Fibroblast of lung (primary cell): ENCODE results near the gene SLC22A12. TPM values are rescaled to one million over a fixed set of nuclear protein-coding genes. Genes with fewer than 3 reads are reported as not detected.

Experiments
- DNase-seq, 2 donors: peaks; one replicate each; pipeline versions ENCODE4 v3.0.0 to v3.0.0-alpha.2; 2010; ENCODE audit warnings: low read depth in 2 of 2
- H2AFZ ChIP-seq: 2 replicates; pipeline ENCODE4 v1.5.1; 2012; ENCODE audit warnings: low read length, control low read depth, inconsistent platforms
- H3K27ac ChIP-seq: 2 replicates; pipeline ENCODE4 v1.5.1; 2011; ENCODE audit warnings: low read length, control low read depth; ENCODE audit not compliant: insufficient read depth
- H3K27me3 ChIP-seq: 2 replicates; pipeline ENCODE4 v1.5.1; 2011; ENCODE audit warnings: mild to moderate bottlenecking, low read length; ENCODE audit not compliant: control insufficient read depth, insufficient read depth
- H3K36me3 ChIP-seq: 2 replicates; pipeline ENCODE4 v1.5.1; 2011; ENCODE audit warnings: low read length; ENCODE audit not compliant: control insufficient read depth, insufficient read depth
- H3K4me1 ChIP-seq: 2 replicates; pipeline ENCODE4 v1.5.1; 2011; ENCODE audit warnings: low read length; ENCODE audit not compliant: control insufficient read depth, insufficient read depth; ENCODE audit errors: extremely low read depth
- H3K4me2 ChIP-seq: 2 replicates; pipeline ENCODE4 v1.5.1; 2011; ENCODE audit warnings: low read length, control low read depth; ENCODE audit not compliant: insufficient read depth; ENCODE audit errors: extremely low read depth
- H3K4me3 ChIP-seq, 4 experiments: fragments of 200-600 bp in 1 of 4; sonication (generic) in 1 of 4; replicated peaks in 1 of 4; 2 replicates each; pipeline ENCODE4 v1.5.1; 2011 to 2016; ENCODE audit warnings: low read length in 4 of 4, low read depth in 3 of 4, mild to moderate bottlenecking in 3 of 4, control low read depth in 2 of 4, inconsistent platforms in 1 of 4, mixed read lengths in 1 of 4; ENCODE audit not compliant: insufficient read depth in 1 of 4; ENCODE audit errors: control extremely low read depth in 1 of 4
- H3K79me2 ChIP-seq: 2 replicates; pipeline ENCODE4 v1.5.1; 2012; ENCODE audit warnings: mild to moderate bottlenecking, low read length, inconsistent platforms; ENCODE audit not compliant: control insufficient read depth, insufficient read depth
- H3K9ac ChIP-seq: 2 replicates; pipeline ENCODE4 v1.5.1; 2011; ENCODE audit warnings: mild to moderate bottlenecking, low read length, control low read depth; ENCODE audit not compliant: insufficient read depth
- H3K9me3 ChIP-seq: 2 replicates; pipeline ENCODE4 v1.5.1; 2012; ENCODE audit warnings: low read depth, low read length; ENCODE audit not compliant: control insufficient read depth, insufficient read depth
- H4K20me1 ChIP-seq: 2 replicates; pipeline ENCODE4 v1.5.1; 2011; ENCODE audit warnings: low read length; ENCODE audit not compliant: control insufficient read depth, insufficient read depth; ENCODE audit errors: extremely low read depth
- EZH2 ChIP-seq: IDR thresholded peaks from 2 replicates; pipeline ENCODE4 v1.5.1; 2012; ENCODE audit warnings: low read length, control low read depth, mild to moderate bottlenecking; ENCODE audit errors: missing control alignments
- polyA plus RNA-seq, 2 donors: library from polyadenylated mRNA; depleted of rRNA in 1 of 2; stranded (reverse) in 1 of 2; unstranded in 1 of 2; fragments of >200 nt; gene quantifications; 2 replicates each; pipeline ENCODE4 v1.2.1, GENCODE V29; 2011 to 2012; ENCODE audit warnings: missing spikeins in 1 of 2
- total RNA-seq: library from RNA; depleted of rRNA; stranded (reverse); fragments of >200 nt; gene quantifications from 2 replicates; pipeline ENCODE4 v1.2.1, GENCODE V29; 2014
- TF ChIP-seq, protein P1 (sequence below), 2 donors: IDR thresholded peaks in 1 of 2; conservative IDR thresholded peaks in 1 of 2; 1 replicate in 1 of 2; 2 replicates in 1 of 2; pipeline ENCODE4 v1.5.1; 2011 to 2012; ENCODE audit warnings: low read length in 2 of 2, control low read depth in 1 of 2, inconsistent platforms in 1 of 2, low read depth in 1 of 2, mild to moderate bottlenecking in 1 of 2

SLC22A12 gene
- total and polyA plus RNA-seq, 2 donors (not counting 1 experiment from before 2014, with no cell fraction given) = not detected

GRCh38 chr11:64648551-64648950 lies 57.5 kb downstream of the SLC22A12 start:
- Histone ChIP-seq H3K27me3 (peaks cover 28% of the 10 kb centered on the region), H3K27ac (no peak overlapping the region), H3K4me3 (no peak overlapping the region), H3K4me2 (no peak overlapping the region), H3K9ac (no peak overlapping the region), H3K36me3 (no peaks in the 10 kb centered on the region), H3K4me1 (no peaks in the 10 kb centered on the region), H4K20me1 (no peaks in the 10 kb centered on the region), H3K79me2 (no peaks in the 10 kb centered on the region), H3K9me3 (no peaks in the 10 kb centered on the region), H2AFZ (no peak overlapping the region)
- TF ChIP-seq, protein P1, sequence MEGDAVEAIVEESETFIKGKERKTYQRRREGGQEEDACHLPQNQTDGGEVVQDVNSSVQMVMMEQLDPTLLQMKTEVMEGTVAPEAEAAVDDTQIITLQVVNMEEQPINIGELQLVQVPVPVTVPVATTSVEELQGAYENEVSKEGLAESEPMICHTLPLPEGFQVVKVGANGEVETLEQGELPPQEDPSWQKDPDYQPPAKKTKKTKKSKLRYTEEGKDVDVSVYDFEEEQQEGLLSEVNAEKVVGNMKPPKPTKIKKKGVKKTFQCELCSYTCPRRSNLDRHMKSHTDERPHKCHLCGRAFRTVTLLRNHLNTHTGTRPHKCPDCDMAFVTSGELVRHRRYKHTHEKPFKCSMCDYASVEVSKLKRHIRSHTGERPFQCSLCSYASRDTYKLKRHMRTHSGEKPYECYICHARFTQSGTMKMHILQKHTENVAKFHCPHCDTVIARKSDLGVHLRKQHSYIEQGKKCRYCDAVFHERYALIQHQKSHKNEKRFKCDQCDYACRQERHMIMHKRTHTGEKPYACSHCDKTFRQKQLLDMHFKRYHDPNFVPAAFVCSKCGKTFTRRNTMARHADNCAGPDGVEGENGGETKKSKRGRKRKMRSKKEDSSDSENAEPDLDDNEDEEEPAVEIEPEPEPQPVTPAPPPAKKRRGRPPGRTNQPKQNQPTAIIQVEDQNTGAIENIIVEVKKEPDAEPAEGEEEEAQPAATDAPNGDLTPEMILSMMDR (conservative IDR thresholded peaks at IDR 0.05 in 1 of 2, IDR thresholded peaks at IDR 0.05 in 1 of 2; ENCODE audit: low read depth in 1 of 2, low read length in 2 of 2) = no peak
- TF ChIP-seq EZH2 = no peak
- no peak for DNase-seq

DNA sequence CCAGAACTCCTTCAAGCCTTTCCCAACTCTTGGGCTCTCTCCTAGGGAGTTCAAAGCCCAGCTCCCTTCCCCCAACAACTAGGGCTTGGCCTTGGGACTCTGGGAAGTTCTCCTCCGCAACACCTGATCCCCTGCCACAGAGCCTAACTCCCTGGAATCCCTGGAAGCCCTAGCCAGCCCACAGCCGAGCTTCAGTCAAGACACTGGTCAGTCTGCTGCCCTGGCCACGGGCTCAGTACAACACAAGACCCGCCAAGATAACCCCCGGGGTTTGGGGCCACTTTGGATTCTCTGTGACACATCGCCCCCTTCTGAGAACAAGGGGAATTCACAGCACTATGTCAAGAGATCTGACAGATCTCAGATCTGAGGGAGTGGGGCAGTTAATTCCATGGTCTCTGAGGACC lies 58.3 kb downstream of the SLC22A12 start:
- H3K79me2 ChIP-seq = no peaks in the 10 kb centered on the region
- peak in 1 of 2 donors; percentile 7 for DNase-seq
- TF ChIP-seq EZH2 = no peak
- TF ChIP-seq, protein P1 (conservative IDR thresholded peaks at IDR 0.05 in 1 of 2, IDR thresholded peaks at IDR 0.05 in 1 of 2; ENCODE audit: low read depth in 1 of 2, low read length in 2 of 2) = peak; percentile 22 to 40
- no peaks in the 10 kb centered on the region for H3K9me3 ChIP-seq
- H3K36me3 ChIP-seq = no peaks in the 10 kb centered on the region
- no peak overlapping the region for H3K4me2 ChIP-seq
- no peak overlapping the region for H3K9ac ChIP-seq
- H2AFZ ChIP-seq = no peak overlapping the region
- H3K27me3 ChIP-seq = peaks cover 21% of the 10 kb centered on the region
- no peaks in the 10 kb centered on the region for H4K20me1 ChIP-seq
- no peak overlapping the region for H3K4me3 ChIP-seq
- no peaks in the 10 kb centered on the region for H3K4me1 ChIP-seq
- H3K27ac ChIP-seq = no peak overlapping the region

- TF ChIP-seq EZH2 = no peak
- TF ChIP-seq, protein P1 (conservative IDR thresholded peaks at IDR 0.05 in 1 of 2, IDR thresholded peaks at IDR 0.05 in 1 of 2; ENCODE audit: low read depth in 1 of 2, low read length in 2 of 2) = peak; percentile 41 to 59
- no peak overlapping the region for H3K4me3 ChIP-seq
- H3K27me3 ChIP-seq = peaks cover 15% of the 10 kb centered on the region
- no peaks in the 10 kb centered on the region for H3K36me3 ChIP-seq
- DNase-seq = peak; percentile 8 to 14
- no peaks in the 10 kb centered on the region for H3K79me2 ChIP-seq
- H3K9me3 ChIP-seq = no peaks in the 10 kb centered on the region
- H2AFZ ChIP-seq = no peak overlapping the region
- H3K4me1 ChIP-seq = no peaks in the 10 kb centered on the region
- no peak overlapping the region for H3K27ac ChIP-seq
- H3K9ac ChIP-seq = no peak overlapping the region
- H4K20me1 ChIP-seq = no peaks in the 10 kb centered on the region
- H3K4me2 ChIP-seq = no peak overlapping the region
These were observed 60.0 kb downstream of the SLC22A12 start for GRCh38 chr11:64650923-64651523.

Other genes with a start within 250 kb of the SLC22A12 start
- gene RPS6KA4, start 232.1 kb upstream of the SLC22A12 start, total RNA-seq = 27.6 and 29.3 TPM in 2 replicates
- gene RPS6KA4, start 232.1 kb upstream of the SLC22A12 start, polyA plus RNA-seq = 15.9 and 20.5 TPM in 2 replicates
- not detected in 2 replicates for gene SLC22A11, start 35.3 kb upstream of the SLC22A12 start, total RNA-seq
- gene SLC22A11, start 35.3 kb upstream of the SLC22A12 start, polyA plus RNA-seq = not detected in 2 replicates
- gene NRXN2, start 132.0 kb downstream of the SLC22A12 start, total RNA-seq = under 0.01 and 0.26 TPM in 2 replicates
- 0.75 TPM in 1 of 2 replicates, not detected in the other for gene NRXN2, start 132.0 kb downstream of the SLC22A12 start, polyA plus RNA-seq
- gene RASGRP2, start 152.9 kb downstream of the SLC22A12 start, total RNA-seq = 0.26 and 1.2 TPM in 2 replicates
- 0.71 and 5.2 TPM in 2 replicates for gene RASGRP2, start 152.9 kb downstream of the SLC22A12 start, polyA plus RNA-seq
- 0.26 and 0.50 TPM in 2 replicates for gene PYGM, start 168.8 kb downstream of the SLC22A12 start, total RNA-seq
- 0.18 and 1.9 TPM in 2 replicates for gene PYGM, start 168.8 kb downstream of the SLC22A12 start, polyA plus RNA-seq
- gene SF1, start 187.3 kb downstream of the SLC22A12 start, total RNA-seq = 62.7 and 78.9 TPM in 2 replicates
- gene SF1, start 187.3 kb downstream of the SLC22A12 start, polyA plus RNA-seq = 105 and 133 TPM in 2 replicates
- 4.9 and 9.2 TPM in 2 replicates for gene MAP4K2, start 212.0 kb downstream of the SLC22A12 start, total RNA-seq
- gene MAP4K2, start 212.0 kb downstream of the SLC22A12 start, polyA plus RNA-seq = 6.4 and 9.2 TPM in 2 replicates
- gene MEN1, start 219.3 kb downstream of the SLC22A12 start, total RNA-seq = 12.1 and 13.7 TPM in 2 replicates
- 8.9 and 14.2 TPM in 2 replicates for gene MEN1, start 219.3 kb downstream of the SLC22A12 start, polyA plus RNA-seq